ENCODE data around the gene HYI. TPM values are rescaled to one million over a fixed set of nuclear protein-coding genes. Genes with fewer than 3 reads are reported as not detected.

Gene HYI
- total RNA-seq, 4 donors from 2014 or later: 40.3 to 121 (median 49.1) TPM

GRCh38 chr1:43420874-43421273 is 32.9 kb downstream of the HYI start:
- no peak for TF ChIP-seq CTCF (IDR thresholded peaks at IDR 0.05; ENCODE audit: low read depth)

GRCh38 chr1:43419627-43420425 is 33.9 kb downstream of the HYI start:
- TF ChIP-seq CTCF (IDR thresholded peaks at IDR 0.05; ENCODE audit: low read depth): no peak

GRCh38 chr1:43418858-43419257 is 34.9 kb downstream of the HYI start:
- TF ChIP-seq CTCF (IDR thresholded peaks at IDR 0.05; ENCODE audit: low read depth): no peak

GRCh38 chr1:43415901-43416300 is 37.8 kb downstream of the HYI start:
- TF ChIP-seq CTCF (IDR thresholded peaks at IDR 0.05; ENCODE audit: low read depth): no peak

- no peak for TF ChIP-seq CTCF (IDR thresholded peaks at IDR 0.05; ENCODE audit: low read depth)
Measured at GRCh38 chr1:43414634-43415223, 39.0 kb downstream of the HYI start.

- TF ChIP-seq CTCF (IDR thresholded peaks at IDR 0.05; ENCODE audit: low read depth): no peak
Measured at GRCh38 chr1:43410571-43410970, 43.2 kb downstream of the HYI start.

GRCh38 chr1:43405876-43406234 is 47.9 kb downstream of the HYI start:
- TF ChIP-seq CTCF (IDR thresholded peaks at IDR 0.05; ENCODE audit: low read depth): no peak

Measured in subcutaneous adipose tissue (tissue), 4 donors.